WERI-Rb-1 (cell line): ENCODE data around the gene CACNA1I.

Source experiments
- DNase-seq: peaks from one replicate; pipeline ENCODE4 v3.0.0-alpha.2; 2020
- H3K27ac ChIP-seq: fragments of 250-450 bp; sonication (Bioruptor Pico); 2 replicates; pipeline ENCODE4 v1.5.1; 2020; ENCODE audit warnings: mild to moderate bottlenecking, moderate library complexity
- H3K27me3 ChIP-seq: fragments of 250-450 bp; sonication (Bioruptor Pico); 2 replicates; pipeline ENCODE4 v1.5.1; 2021; ENCODE audit warnings: mild to moderate bottlenecking, low read depth, moderate library complexity; ENCODE audit not compliant: insufficient read depth, severe bottlenecking
- H3K36me3 ChIP-seq: fragments of 250-450 bp; sonication (Bioruptor Pico); 2 replicates; pipeline ENCODE4 v1.5.1; 2020; ENCODE audit warnings: mild to moderate bottlenecking, moderate library complexity
- H3K4me3 ChIP-seq: 2 replicates; pipeline ENCODE4 v1.5.1; 2011; ENCODE audit warnings: low read depth, mild to moderate bottlenecking, control low read depth, low read length
- H3K9me3 ChIP-seq: fragments of 250-450 bp; sonication (Bioruptor Pico); 2 replicates; pipeline ENCODE4 v1.5.1; 2021; ENCODE audit warnings: mild to moderate bottlenecking, moderate library complexity; ENCODE audit not compliant: severe bottlenecking
- CTCF ChIP-seq: IDR thresholded peaks from 2 replicates; pipeline ENCODE4 v1.5.1; 2011; ENCODE audit warnings: low read depth, mild to moderate bottlenecking, control low read depth, inconsistent platforms, low read length

CACNA1I gene

GRCh38 chr22:39610766-39611165 is 40.2 kb downstream of the CACNA1I start:
- Histone ChIP-seq H3K9me3 (no peaks in the 10 kb centered on the region), H3K27me3 (no peaks in the 10 kb centered on the region), H3K36me3 (no peaks in the 10 kb centered on the region), H3K4me3 (no peak overlapping the region), H3K27ac (no peak overlapping the region)
- TF ChIP-seq CTCF: no peak
- no peak for DNase-seq

DNA sequence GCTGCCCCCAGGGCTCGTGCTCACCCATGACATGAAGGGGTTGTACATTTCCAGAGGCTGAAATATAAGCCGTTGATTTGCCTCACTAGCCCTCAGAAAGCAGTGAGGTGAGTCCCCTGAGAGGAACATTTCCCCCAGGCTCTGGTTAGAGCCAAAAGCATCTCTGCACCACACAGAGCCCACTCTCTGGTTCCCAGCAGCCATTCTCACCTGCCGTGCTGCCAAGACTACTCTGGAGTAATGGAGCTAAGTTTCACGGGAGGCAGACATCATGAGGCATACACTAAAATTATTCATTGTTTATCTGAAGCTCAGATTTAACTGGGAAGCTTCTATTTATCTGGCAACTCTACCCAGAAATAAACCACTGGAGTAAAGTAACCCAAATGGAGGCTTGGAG is 40.8 kb downstream of the CACNA1I start:
- Histone ChIP-seq H3K36me3 (no peaks in the 10 kb centered on the region), H3K27ac (no peak overlapping the region), H3K9me3 (no peaks in the 10 kb centered on the region), H3K27me3 (no peaks in the 10 kb centered on the region), H3K4me3 (no peak overlapping the region)
- DNase-seq: no peak
- no peak for TF ChIP-seq CTCF

- Histone ChIP-seq H3K27me3 (no peaks in the 10 kb centered on the region), H3K27ac (no peak overlapping the region), H3K9me3 (no peaks in the 10 kb centered on the region), H3K36me3 (no peaks in the 10 kb centered on the region), H3K4me3 (no peak overlapping the region)
- no peak for TF ChIP-seq CTCF
- DNase-seq: no peak
Measured at GRCh38 chr22:39612811-39613548, 42.4 kb downstream of the CACNA1I start.

DNA sequence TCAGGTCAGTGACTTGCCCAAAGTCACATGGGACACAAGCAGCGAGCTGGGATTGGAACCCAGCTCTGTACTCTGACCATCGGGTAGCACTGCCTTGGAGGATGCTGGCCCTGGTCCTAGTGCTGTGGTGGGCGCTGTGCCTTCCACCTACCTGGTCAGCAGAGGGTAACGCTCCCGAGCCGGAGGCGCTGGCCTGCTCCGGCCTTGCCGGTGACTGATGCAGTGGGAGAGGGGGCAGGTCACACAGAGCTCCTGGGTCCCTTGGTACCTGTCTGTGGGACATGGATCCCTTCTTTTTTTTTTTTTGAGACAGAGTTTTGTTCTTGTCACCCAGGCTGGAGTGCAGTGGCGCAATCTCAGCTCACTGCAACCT is 43.0 kb downstream of the CACNA1I start:
- Histone ChIP-seq H3K4me3 (no peak overlapping the region), H3K27me3 (no peaks in the 10 kb centered on the region), H3K36me3 (no peaks in the 10 kb centered on the region), H3K27ac (no peak overlapping the region), H3K9me3 (no peaks in the 10 kb centered on the region)
- no peak for DNase-seq
- TF ChIP-seq CTCF: no peak

- no peak for DNase-seq
- Histone ChIP-seq H3K9me3 (no peaks in the 10 kb centered on the region), H3K27me3 (no peaks in the 10 kb centered on the region), H3K4me3 (no peak overlapping the region), H3K27ac (no peak overlapping the region), H3K36me3 (no peaks in the 10 kb centered on the region)
- TF ChIP-seq CTCF: no peak
Measured at GRCh38 chr22:39614442-39614841, 43.9 kb downstream of the CACNA1I start.

DNA sequence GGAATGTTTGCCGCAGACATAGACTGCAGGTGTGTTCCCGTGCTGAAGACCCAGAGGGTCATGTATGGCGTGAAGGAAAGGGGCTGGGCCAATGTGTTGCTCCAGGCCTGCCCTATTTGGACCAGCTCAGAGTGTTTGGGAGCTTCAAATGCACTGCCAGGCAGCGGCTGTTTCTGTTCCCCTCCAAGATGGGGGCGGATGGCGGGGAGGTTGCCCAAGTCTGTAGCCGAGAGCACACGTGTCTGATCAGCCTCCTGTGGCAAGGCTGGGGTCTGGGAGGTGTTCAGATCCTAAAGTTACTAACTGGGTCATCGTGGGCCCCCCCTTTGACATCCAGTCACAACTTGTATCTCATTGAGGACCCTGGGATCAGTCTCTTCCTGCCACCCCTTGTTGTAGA is 45.5 kb downstream of the CACNA1I start:
- Histone ChIP-seq H3K27ac (no peak overlapping the region), H3K4me3 (no peak overlapping the region), H3K9me3 (no peaks in the 10 kb centered on the region), H3K27me3 (no peaks in the 10 kb centered on the region), H3K36me3 (no peaks in the 10 kb centered on the region; the same call in 1 of the 2 replicates)
- no peak for DNase-seq
- TF ChIP-seq CTCF: no peak
